Heart left ventricle (tissue), 16 donors: ENCODE results near the gene NT5DC4. TPM values are rescaled to one million over a fixed set of nuclear protein-coding genes. Genes with fewer than 3 reads are reported as not detected.

Experiments
- ATAC-seq, 4 donors: fragments of 200-7000 bp; cut with Tn5 transposase; one replicate each; pipeline ENCODE4 v1.9.1; 2020 to 2022; ENCODE audit warnings: moderate library complexity in 4 of 4, mild to moderate bottlenecking in 3 of 4, moderate number of reproducible peaks in 1 of 4
- DNase-seq, 5 donors: peaks; one replicate each; pipeline ENCODE4 v3.0.0-alpha.2; 2020
- H3K27ac ChIP-seq, 12 donors: fragments of 200-600 bp; sonication (generic) in 4 of 12; one replicate each; pipeline versions ENCODE4 v1.5.0 to v1.8.0; 2016 to 2022; ENCODE audit warnings: mild to moderate bottlenecking in 2 of 12
- H3K27me3 ChIP-seq, 9 donors: fragments of 200-600 bp; sonication (generic) in 2 of 9; one replicate each; pipeline versions ENCODE4 v1.5.1 to v1.8.0; 2016 to 2022; ENCODE audit warnings: mild to moderate bottlenecking in 3 of 9
- H3K36me3 ChIP-seq, 9 donors: fragments of 200-600 bp; sonication (generic) in 2 of 9; one replicate each; pipeline versions ENCODE4 v1.5.0 to v1.8.0; 2018 to 2022; ENCODE audit warnings: mild to moderate bottlenecking in 2 of 9
- H3K4me1 ChIP-seq, 12 donors: fragments of 200-600 bp; sonication (generic) in 4 of 12; one replicate each; pipeline versions ENCODE4 v1.5.0 to v1.8.0; 2016 to 2022; ENCODE audit warnings: mild to moderate bottlenecking in 3 of 12
- H3K4me3 ChIP-seq, 12 donors: fragments of 200-600 bp; sonication (generic) in 4 of 12; one replicate each; pipeline versions ENCODE4 v1.5.0 to v1.8.0; 2017 to 2022; ENCODE audit warnings: mild to moderate bottlenecking in 9 of 12, moderate library complexity in 4 of 12
- H3K9me3 ChIP-seq, 12 donors: fragments of 200-600 bp; sonication (generic) in 4 of 12; one replicate each; pipeline versions ENCODE4 v1.5.0 to v1.8.0; 2016 to 2022; ENCODE audit warnings: mild to moderate bottlenecking in 1 of 12
- CTCF ChIP-seq, 12 donors: fragments of 200-600 bp; sonication (generic) in 4 of 12; IDR thresholded peaks; one replicate each; pipeline versions ENCODE4 v1.5.0 to v1.8.0; 2018 to 2022; ENCODE audit warnings: antibody characterized with exemption in 12 of 12, mild to moderate bottlenecking in 5 of 12
- POLR2A ChIP-seq, 2 donors: fragments of 450-650 bp; IDR thresholded peaks; one replicate each; pipeline ENCODE4 v1.6.1; 2017; ENCODE audit warnings: antibody characterized with exemption in 2 of 2, mild to moderate bottlenecking in 2 of 2, moderate library complexity in 2 of 2
- WGBS, 4 donors: extraction: QIAGEN DNeasy Blood & Tissue Kit in 2 of 4; methylation state at CpG; one replicate each; pipeline versions ENCODE4 v1.1.5 to v1.1.7; 2013 to 2018; 5-methylcytosine and 5-hydroxymethylcytosine counted together
- intact Hi-C, 10 donors: fragments of 100-400 bp; cut with DNase I; formaldehyde crosslinking; loops; one replicate each; pipeline versions ENCODE4 v1.11.1 to v1.14.2; 2022
- polyA plus RNA-seq, 2 donors: library from polyadenylated mRNA; stranded (reverse); fragments of 200-250 nt; gene quantifications; one replicate each; pipeline ENCODE4 v1.2.3, GENCODE V29; 2013
- total RNA-seq, 9 donors: library from RNA; depleted of rRNA in 2 of 9; stranded (reverse); fragments of >200 nt in 2 of 9; fragmentation: NEBNext Ultra II Directional in 3 of 9; extraction: Animal tissue kit (Norgen Biotek cat#: 25700) in 3 of 9; gene quantifications; one replicate each; pipeline versions ENCODE4 v1.1.0 to v1.2.4, GENCODE V29; 2016 to 2023
- donor health status: ischemic (EF 13 %, LVEDD 7.1; RV severe dilation, severe dysfunction).
- donor health status: healthy with polysubstance abuse.
- donor health status: DM: no; HTN: yes; CAD: no.
- donor health status: DM: no; HTN: no; CAD: no.
- donor health status: ischemic (EF 25% LVEDD 6.9; RV normal size, moderate dysfunction).
- donor health status: ischemic (EF 25% LVEDD 5.7; RV mildly dilated, moderate dysfunction).
- donor health status: healthy.
- donor health status: DM: yes; HTN: yes; CAD: no.
- donor health status: ischemic (EF 35%, LVEDD 5.7; RV mildly dilated, moderate dysfunction).
- donor health status: nonischemic (EF 11% LVEDD 7.7; RV severe dilation, severe dysfunction).
- donor health status: DM: yes; HTN: yes; CAD: no.
- donor health status: PGD.
- donor health status: ischemic (EF 29% LVEDD 5.4; RV normal size, mild dysfunction).
- donor health status: nonischemic (EF 23%, LVEDD 6.1; RV moderate dilation, normal function).

The NT5DC4 gene
- total and polyA plus RNA-seq, 11 donors = 0.16 TPM; not detected in 10

- no peak overlapping the region for H3K27ac ChIP-seq
- TF ChIP-seq POLR2A (IDR thresholded peaks at IDR 0.05) = no peak
- no peaks in the 10 kb centered on the region for H3K27me3 ChIP-seq
- H3K36me3 ChIP-seq = no peaks in the 10 kb centered on the region
- 73 to 90% (median 79%) methylated on average over 12 of the region's 12 CpGs for WGBS, 4 donors
- no peak overlapping the region for H3K4me3 ChIP-seq
- DNase-seq (no peak), ATAC-seq (no peak)
- intact Hi-C loops = no loop called here
- peaks cover 0 to 10% (median 0%) of the 10 kb centered on the region in 12 donors for H3K4me1 ChIP-seq
- H3K9me3 ChIP-seq = no peaks in the 10 kb centered on the region
Observed at GRCh38 chr2:112718863-112719370, 1.9 kb upstream of the NT5DC4 start.

GRCh38 chr2:112721819-112722522 is 1.2 kb downstream of the NT5DC4 start:
- intact Hi-C loops = loop anchor here in 1 of 10 donors (5.0 kb wide), 1 partner anchor 120 kb away; no protein-coding TSS in a partner anchor
- ATAC-seq (no peak), DNase-seq (no peak)
- Histone ChIP-seq H3K9me3 (no peaks in the 10 kb centered on the region), H3K4me1 (peaks cover 0 to 10% (median 1%) of the 10 kb centered on the region in 12 donors), H3K27ac (no peak overlapping the region), H3K27me3 (no peaks in the 10 kb centered on the region), H3K36me3 (no peaks in the 10 kb centered on the region), H3K4me3 (no peak overlapping the region)
- WGBS, 4 donors = 87 to 89% (median 88%) methylated on average over 15 to 23 of the region's 23 CpGs
- TF ChIP-seq CTCF (IDR thresholded peaks at IDR 0.05) = no peak
- TF ChIP-seq POLR2A (IDR thresholded peaks at IDR 0.05) = no peak

- H3K9me3 ChIP-seq = no peaks in the 10 kb centered on the region
- intact Hi-C loops = loop anchor here in 1 of 10 donors (5.0 kb wide), 1 partner anchor 121 kb away; no protein-coding TSS in a partner anchor
- peaks cover 0 to 13% (median 1%) of the 10 kb centered on the region in 12 donors for H3K4me1 ChIP-seq
- peaks cover 0 to 7% (median 0%) of the 10 kb centered on the region in 9 donors for H3K27me3 ChIP-seq
- no peaks in the 10 kb centered on the region for H3K36me3 ChIP-seq
- H3K27ac ChIP-seq = no peak overlapping the region
- TF ChIP-seq POLR2A (IDR thresholded peaks at IDR 0.05) (no peak), CTCF (IDR thresholded peaks at IDR 0.05) (no peak)
- DNase-seq (no peak), ATAC-seq (no peak)
- no peak overlapping the region for H3K4me3 ChIP-seq
- 76 to 95% (median 85%) methylated on average over 4 to 9 of the region's 9 CpGs for WGBS, 4 donors
Observed at GRCh38 chr2:112722816-112723546, 2.2 kb downstream of the NT5DC4 start.

GRCh38 chr2:112723547-112723940 is 2.7 kb downstream of the NT5DC4 start:
- no peaks in the 10 kb centered on the region for H3K9me3 ChIP-seq
- no peak for TF ChIP-seq CTCF (IDR thresholded peaks at IDR 0.05)
- no peak for TF ChIP-seq POLR2A (IDR thresholded peaks at IDR 0.05)
- no peak overlapping the region for H3K4me3 ChIP-seq
- no peak for ATAC-seq
- no peaks in the 10 kb centered on the region for H3K36me3 ChIP-seq
- intact Hi-C loops = loop anchor here in 1 of 10 donors (5.0 kb wide), 1 partner anchor 121 kb away; no protein-coding TSS in a partner anchor
- DNase-seq = no peak
- WGBS, 4 donors = 84 to 92% (median 85%) methylated on average over 4 to 6 of the region's 6 CpGs
- peaks cover 0 to 10% (median 0%) of the 10 kb centered on the region in 9 donors for H3K27me3 ChIP-seq
- peaks cover 0 to 18% (median 1%) of the 10 kb centered on the region in 12 donors for H3K4me1 ChIP-seq
- H3K27ac ChIP-seq = no peak overlapping the region
